GM19023 (cell line): ENCODE measurements around the gene OVOL1.
"Not testable (repeated sequence)": the region's sequence is repeated elsewhere in the genome, so short reads cannot be mapped to it uniquely, and the experiment has no call there.

Source experiments
- ATAC-seq: cut with Tn5 transposase; IDR thresholded peaks from one replicate; pipeline ENCODE4 v1.9.1; 2021; ENCODE audit warnings: mild to moderate bottlenecking, moderate library complexity; ENCODE audit not compliant: unreplicated experiment

OVOL1 gene

GRCh38 chr11:65814131-65814985 lies 27.5 kb downstream of the OVOL1 start:
- ATAC-seq: no peak

- no peak for ATAC-seq
Observed at GRCh38 chr11:65814986-65815565, 28.2 kb downstream of the OVOL1 start.

- ATAC-seq: no peak
Observed at GRCh38 chr11:65816696-65817095, 29.8 kb downstream of the OVOL1 start.

- ATAC-seq: no peak
Observed at GRCh38 chr11:65817312-65817834, 30.5 kb downstream of the OVOL1 start.

- ATAC-seq: no peak
Observed at GRCh38 chr11:65817835-65818680, 31.2 kb downstream of the OVOL1 start.

GRCh38 chr11:65821107-65821506 lies 34.2 kb downstream of the OVOL1 start:
- ATAC-seq: no peak

GRCh38 chr11:65822776-65823528 lies 36.1 kb downstream of the OVOL1 start:
- ATAC-seq: no peak

GRCh38 chr11:65826984-65827735 lies 40.3 kb downstream of the OVOL1 start:
- no peak for ATAC-seq

GRCh38 chr11:65829459-65829858 lies 42.6 kb downstream of the OVOL1 start:
- ATAC-seq: no peak

GRCh38 chr11:65832231-65832630 lies 45.4 kb downstream of the OVOL1 start:
- not testable (repeated sequence) for ATAC-seq

- ATAC-seq: peak; percentile 93
Observed at GRCh38 chr11:65833297-65834030, 46.6 kb downstream of the OVOL1 start, which contains the start of gene SNX32. Gene SNX32, plus strand, starts transcription at chr11:65833963. Its CDS starts 103 bp downstream, at chr11:65834066.

- no peak for ATAC-seq
Observed at GRCh38 chr11:65834202-65834601, 47.3 kb downstream of the OVOL1 start.

GRCh38 chr11:65842144-65842543 lies 55.3 kb downstream of the OVOL1 start:
- ATAC-seq: no peak

- ATAC-seq: no peak
Observed at GRCh38 chr11:65843811-65844210, 56.9 kb downstream of the OVOL1 start.

- no peak for ATAC-seq
Observed at GRCh38 chr11:65844231-65844872, 57.5 kb downstream of the OVOL1 start.
